H1 (cell line): ENCODE data around the gene MID2. TPM values are rescaled to one million over a fixed set of nuclear protein-coding genes. Genes with fewer than 3 reads are reported as not detected.

Experiments used
- BCL11A ChIP-seq, 2 experiments: IDR thresholded peaks; one replicate each; pipeline ENCODE4 v1.6.1; 2011; ENCODE audit warnings: low read depth in 2 of 2, low read length in 2 of 2, mild to moderate bottlenecking in 2 of 2
- E2F6 ChIP-seq: IDR thresholded peaks from 2 replicates; pipeline ENCODE4 v1.6.1; 2012; ENCODE audit warnings: inconsistent platforms
- NANOG ChIP-seq: IDR thresholded peaks from 2 replicates; pipeline ENCODE4 v1.6.1; 2011; ENCODE audit warnings: low read length, low read depth, mild to moderate bottlenecking, inconsistent platforms; ENCODE audit not compliant: insufficient read depth, poor library complexity, severe bottlenecking
- POLR2A ChIP-seq, 2 experiments: IDR thresholded peaks; 1 replicate in 1 of 2; 2 replicates in 1 of 2; pipeline ENCODE4 v1.6.1; 2011; ENCODE audit warnings: low read depth in 2 of 2, low read length in 2 of 2, mild to moderate bottlenecking in 2 of 2; ENCODE audit errors: control extremely low read depth in 1 of 2
- RAD21 ChIP-seq, 2 experiments: IDR thresholded peaks in 1 of 2; conservative IDR thresholded peaks in 1 of 2; 2 replicates each; pipeline ENCODE4 v1.6.1; 2011; ENCODE audit warnings: low read depth in 2 of 2, low read length in 2 of 2, improper control_type of control experiment in 1 of 2, inconsistent platforms in 1 of 2, mild to moderate bottlenecking in 1 of 2, moderate library complexity in 1 of 2
- polyA plus RNA-seq, 7 experiments: library from polyadenylated mRNA; depleted of rRNA in 3 of 7; stranded (reverse) in 5 of 7; unstranded in 2 of 7; fragments of >200 nt in 5 of 7; fragments of 200-250 nt in 2 of 7; gene quantifications; 1 replicate in 5 of 7; 2 replicates in 1 of 7; 4 replicates in 1 of 7; pipeline versions ENCODE4 v1.2.1 to v1.2.3, GENCODE V29; 2011 to 2013; ENCODE audit warnings: missing spikeins in 2 of 7, mixed read lengths in 2 of 7
- total RNA-seq: library from RNA; stranded (reverse); fragmentation: NEBNext Ultra II Directional; extraction: Animal tissue kit (Norgen Biotek cat#: 25700); gene quantifications from 2 replicates; pipeline ENCODE4 v1.2.1, GENCODE V29; 2021
- TF ChIP-seq, protein P1 (sequence below): IDR thresholded peaks from 2 replicates; pipeline ENCODE4 v1.6.1; 2012; ENCODE audit warnings: low read length, inconsistent platforms

MID2 gene
- total and polyA plus RNA-seq, 2 of the 8 experiments (the other 6 are each of a cell fraction or from before 2014, with no cell fraction given), result 0.98 to 1.7 TPM

GRCh38 chrX:107827852-107828251, 2.2 kb downstream of the MID2 start (continued):
- no peak for TF ChIP-seq RAD21 (IDR thresholded peaks at IDR 0.05 in 1 of 2, conservative IDR thresholded peaks at IDR 0.05 in 1 of 2; ENCODE audit: low read depth in 2 of 2, low read length in 2 of 2)
- no peak for TF ChIP-seq BCL11A (IDR thresholded peaks at IDR 0.05; ENCODE audit: low read depth in 2 of 2, low read length in 2 of 2)
- TF ChIP-seq NANOG, result no peak
- TF ChIP-seq, protein P1, sequence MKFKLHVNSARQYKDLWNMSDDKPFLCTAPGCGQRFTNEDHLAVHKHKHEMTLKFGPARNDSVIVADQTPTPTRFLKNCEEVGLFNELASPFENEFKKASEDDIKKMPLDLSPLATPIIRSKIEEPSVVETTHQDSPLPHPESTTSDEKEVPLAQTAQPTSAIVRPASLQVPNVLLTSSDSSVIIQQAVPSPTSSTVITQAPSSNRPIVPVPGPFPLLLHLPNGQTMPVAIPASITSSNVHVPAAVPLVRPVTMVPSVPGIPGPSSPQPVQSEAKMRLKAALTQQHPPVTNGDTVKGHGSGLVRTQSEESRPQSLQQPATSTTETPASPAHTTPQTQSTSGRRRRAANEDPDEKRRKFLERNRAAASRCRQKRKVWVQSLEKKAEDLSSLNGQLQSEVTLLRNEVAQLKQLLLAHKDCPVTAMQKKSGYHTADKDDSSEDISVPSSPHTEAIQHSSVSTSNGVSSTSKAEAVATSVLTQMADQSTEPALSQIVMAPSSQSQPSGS, result no peak
- no peak for TF ChIP-seq POLR2A (IDR thresholded peaks at IDR 0.05; ENCODE audit: control extremely low read depth in 1 of 2, low read depth in 2 of 2, low read length in 2 of 2)
- TF ChIP-seq E2F6, result no peak
- TF ChIP-seq, all 59 proteins: peak for 0
